Breast epithelium (tissue), 4 donors: ENCODE results near the gene COL9A3. TPM values are rescaled to one million over a fixed set of nuclear protein-coding genes. Genes with fewer than 3 reads are reported as not detected.
A peak's percentile ranks its signal among the peaks of the same experiment; 100 is the strongest.

Experiments used
- DNase-seq, 2 donors: peaks; one replicate each; pipeline ENCODE4 v3.0.0-alpha.2; 2019; ENCODE audit warnings: low spot score in 2 of 2
- H3K27ac ChIP-seq, 2 donors: fragments of 200-600 bp; sonication (generic) in 1 of 2; one replicate each; pipeline ENCODE4 v1.5.1; 2016 to 2019; ENCODE audit warnings: mild to moderate bottlenecking in 1 of 2
- H3K27me3 ChIP-seq, 2 donors: fragments of 200-600 bp; sonication (generic) in 1 of 2; one replicate each; pipeline versions ENCODE4 v1.5.1 to v1.6.0; 2017 to 2019; ENCODE audit warnings: control low read depth in 1 of 2, mild to moderate bottlenecking in 1 of 2
- H3K36me3 ChIP-seq: fragments of 200-600 bp; one replicate; pipeline ENCODE4 v1.5.1; 2019
- H3K4me1 ChIP-seq, 2 donors: fragments of 200-600 bp; sonication (generic); one replicate each; pipeline ENCODE4 v1.5.1; 2016 to 2019; ENCODE audit warnings: control low read depth in 1 of 2
- H3K4me3 ChIP-seq, 3 donors: fragments of 200-600 bp; sonication (generic); 1 replicate in 2 of 3; 2 replicates in 1 of 3; pipeline ENCODE4 v1.5.1; 2016 to 2019; ENCODE audit warnings: mild to moderate bottlenecking in 3 of 3, moderate library complexity in 2 of 3
- H3K9me3 ChIP-seq, 2 donors: fragments of 200-600 bp; sonication (generic) in 1 of 2; one replicate each; pipeline ENCODE4 v1.5.1; 2016 to 2019; ENCODE audit warnings: control low read depth in 1 of 2
- POLR2A ChIP-seq: fragments of 450-650 bp; IDR thresholded peaks from one replicate; pipeline ENCODE4 v1.6.1; 2016; ENCODE audit warnings: antibody characterized with exemption, mild to moderate bottlenecking, moderate library complexity
- POLR2AphosphoS5 ChIP-seq, 3 donors: sonication (generic); formaldehyde crosslinking; IDR thresholded peaks; one replicate each; pipeline ENCODE4 v1.6.1; 2017; ENCODE audit warnings: antibody characterized with exemption in 3 of 3
- intact Hi-C: fragments of 100-400 bp; cut with DNase I; formaldehyde crosslinking; loops from one replicate; pipeline ENCODE4 v1.15.1; 2023; ENCODE audit warnings: low total_unique reads
- total RNA-seq, 3 donors: library from RNA; depleted of rRNA; stranded (reverse); fragments of >200 nt; gene quantifications; one replicate each; pipeline ENCODE4 v1.1.0, GENCODE V29; 2016
- TF ChIP-seq, protein P1 (sequence below), 3 donors: fragments of 450-650 bp; IDR thresholded peaks; one replicate each; pipeline ENCODE4 v1.5.1; 2016 to 2017; ENCODE audit warnings: antibody characterized with exemption in 3 of 3, mild to moderate bottlenecking in 3 of 3, moderate library complexity in 3 of 3

COL9A3 gene
- total RNA-seq = 10 to 100 TPM in 1 of 3 donors, 1 to 10 TPM in 1, under 1 TPM in 1; 0.16 to 10.2 (median 5.0) TPM

- H3K27ac ChIP-seq = peak within 1 kb of the TSS in 1 of 2 donors; percentile 78
- peak within 1 kb of the TSS; percentile 24 to 70 (median 51) for H3K4me3 ChIP-seq
- H3K27me3 ChIP-seq = peaks cover 4 to 9% of the 10 kb centered on the region in 2 donors
- H3K36me3 ChIP-seq = no peaks in the 10 kb centered on the region
- peaks cover 20 to 24% of the 10 kb centered on the region in 2 donors for H3K4me1 ChIP-seq
- DNase-seq = no peak
- no peaks in the 10 kb centered on the region for H3K9me3 ChIP-seq
- intact Hi-C loops = no loop called here
- TF ChIP-seq POLR2A (no peak), POLR2AphosphoS5 (IDR thresholded peaks at IDR 0.05) (no peak)
- TF ChIP-seq, protein P1, sequence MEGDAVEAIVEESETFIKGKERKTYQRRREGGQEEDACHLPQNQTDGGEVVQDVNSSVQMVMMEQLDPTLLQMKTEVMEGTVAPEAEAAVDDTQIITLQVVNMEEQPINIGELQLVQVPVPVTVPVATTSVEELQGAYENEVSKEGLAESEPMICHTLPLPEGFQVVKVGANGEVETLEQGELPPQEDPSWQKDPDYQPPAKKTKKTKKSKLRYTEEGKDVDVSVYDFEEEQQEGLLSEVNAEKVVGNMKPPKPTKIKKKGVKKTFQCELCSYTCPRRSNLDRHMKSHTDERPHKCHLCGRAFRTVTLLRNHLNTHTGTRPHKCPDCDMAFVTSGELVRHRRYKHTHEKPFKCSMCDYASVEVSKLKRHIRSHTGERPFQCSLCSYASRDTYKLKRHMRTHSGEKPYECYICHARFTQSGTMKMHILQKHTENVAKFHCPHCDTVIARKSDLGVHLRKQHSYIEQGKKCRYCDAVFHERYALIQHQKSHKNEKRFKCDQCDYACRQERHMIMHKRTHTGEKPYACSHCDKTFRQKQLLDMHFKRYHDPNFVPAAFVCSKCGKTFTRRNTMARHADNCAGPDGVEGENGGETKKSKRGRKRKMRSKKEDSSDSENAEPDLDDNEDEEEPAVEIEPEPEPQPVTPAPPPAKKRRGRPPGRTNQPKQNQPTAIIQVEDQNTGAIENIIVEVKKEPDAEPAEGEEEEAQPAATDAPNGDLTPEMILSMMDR (IDR thresholded peaks at IDR 0.05) = no peak
Measured at GRCh38 chr20:62816884-62817873, at the start of gene COL9A3. TSS of gene COL9A3 (plus strand) at chr20:62817050. CDS start at chr20:62817065, 15 bp downstream.

DNA sequence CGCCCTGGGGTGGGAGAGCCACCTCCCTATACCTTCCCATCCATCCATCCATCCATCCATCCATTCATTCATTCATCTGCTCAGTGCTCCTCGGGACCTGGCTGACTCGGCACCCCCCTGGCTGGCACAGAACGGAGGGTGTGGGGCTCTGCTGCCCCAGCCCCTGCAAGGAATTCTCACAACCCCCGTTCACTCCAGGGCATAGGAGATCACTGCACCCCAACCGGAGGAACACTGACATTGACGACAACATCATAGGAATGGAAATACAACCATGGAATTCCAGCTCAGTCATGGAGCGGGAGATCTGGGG is 48.7 kb upstream of the COL9A3 start:
- TF ChIP-seq POLR2A (no peak), POLR2AphosphoS5 (IDR thresholded peaks at IDR 0.05) (no peak)
- TF ChIP-seq, protein P1 (IDR thresholded peaks at IDR 0.05) = no peak
- Histone ChIP-seq H3K27me3 (peaks cover 4 to 46% of the 10 kb centered on the region in 2 donors), H3K4me3 (no peak overlapping the region), H3K27ac (no peak overlapping the region), H3K9me3 (no peaks in the 10 kb centered on the region), H3K4me1 (peaks cover 0 to 8% of the 10 kb centered on the region in 2 donors), H3K36me3 (no peaks in the 10 kb centered on the region)
- DNase-seq = no peak
- intact Hi-C loops = no loop called here

GRCh38 chr20:62768551-62769287 is 48.1 kb upstream of the COL9A3 start:
- no peak overlapping the region for H3K27ac ChIP-seq
- intact Hi-C loops = no loop called here
- TF ChIP-seq, protein P1 (IDR thresholded peaks at IDR 0.05) = no peak
- no peak for TF ChIP-seq POLR2A
- no peak for TF ChIP-seq POLR2AphosphoS5 (IDR thresholded peaks at IDR 0.05)
- H3K4me1 ChIP-seq = peaks cover 0 to 8% of the 10 kb centered on the region in 2 donors
- H3K9me3 ChIP-seq = no peaks in the 10 kb centered on the region
- H3K4me3 ChIP-seq = no peak overlapping the region
- H3K27me3 ChIP-seq = peaks cover 4 to 42% of the 10 kb centered on the region in 2 donors
- H3K36me3 ChIP-seq = no peaks in the 10 kb centered on the region
- no peak for DNase-seq

DNA sequence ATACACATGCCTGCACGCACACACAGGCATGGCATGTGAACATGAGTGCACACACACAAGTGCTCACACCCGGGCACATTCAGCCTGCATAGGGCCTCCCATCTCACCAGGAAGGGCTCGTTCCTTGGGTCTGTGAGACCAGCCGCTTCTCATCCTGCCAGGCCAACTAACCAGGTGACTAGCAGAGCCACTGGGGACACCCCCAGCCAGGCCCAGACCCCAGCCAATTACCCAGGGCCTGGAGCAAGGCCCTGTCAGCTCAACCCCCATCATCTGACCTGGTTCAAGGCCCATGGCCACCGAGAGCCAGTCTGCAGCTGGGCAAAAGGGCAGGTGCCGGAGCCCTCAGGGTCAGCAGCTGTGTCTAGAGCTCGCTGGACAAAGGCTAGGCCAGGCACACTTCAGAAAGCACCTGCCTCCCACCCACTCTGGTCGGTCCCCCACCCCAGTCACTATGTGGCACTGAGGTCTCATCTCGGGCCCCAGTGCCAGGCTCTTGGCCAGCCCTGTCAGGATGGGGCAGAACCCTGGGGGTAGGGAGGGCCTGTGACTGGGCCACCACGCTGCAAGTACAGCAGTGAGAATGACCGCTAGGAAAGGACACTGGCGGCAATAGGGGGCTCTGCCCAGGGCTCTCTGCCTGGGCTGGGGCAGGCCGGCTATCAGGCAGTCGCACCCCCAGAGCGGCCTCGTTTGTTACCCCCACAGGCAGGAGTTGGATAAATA is 47.3 kb upstream of the COL9A3 start:
- Histone ChIP-seq H3K27ac (no peak overlapping the region), H3K27me3 (peaks cover 2 to 36% of the 10 kb centered on the region in 2 donors), H3K4me3 (no peak overlapping the region), H3K36me3 (no peaks in the 10 kb centered on the region), H3K9me3 (no peaks in the 10 kb centered on the region), H3K4me1 (peaks cover 0 to 8% of the 10 kb centered on the region in 2 donors)
- intact Hi-C loops = no loop called here
- DNase-seq = no peak
- no peak for TF ChIP-seq POLR2A
- TF ChIP-seq, protein P1 (IDR thresholded peaks at IDR 0.05) = no peak
- no peak for TF ChIP-seq POLR2AphosphoS5 (IDR thresholded peaks at IDR 0.05)
